Pulmonary artery endothelial cell (primary cell): ENCODE data around the gene NCBP2L. TPM values are rescaled to one million over a fixed set of nuclear protein-coding genes. Genes with fewer than 3 reads are reported as not detected.

Experiments used
- DNase-seq: peaks from one replicate; pipeline ENCODE4 v3.0.0-alpha.2; 2011; ENCODE audit warnings: low read depth, low spot score
- total RNA-seq: library from RNA; depleted of rRNA; stranded (reverse); fragments of >200 nt; gene quantifications from 2 replicates; pipeline ENCODE4 v1.2.3, GENCODE V29; 2014

Gene NCBP2L
- total RNA-seq, 1 donor from 2014 or later, result not detected

GRCh38 chrX:107752043-107752442 is 25.5 kb upstream of the NCBP2L start:
- DNase-seq, result no peak

- DNase-seq, result no peak
Observed at GRCh38 chrX:107752714-107753113, 24.8 kb upstream of the NCBP2L start.

GRCh38 chrX:107753187-107753586 is 24.3 kb upstream of the NCBP2L start:
- DNase-seq, result no peak

- DNase-seq, result no peak
Observed at GRCh38 chrX:107755721-107756120, 21.8 kb upstream of the NCBP2L start.

- DNase-seq, result no peak
Observed at GRCh38 chrX:107758231-107758766, 19.2 kb upstream of the NCBP2L start.

GRCh38 chrX:107760304-107761077 is 17.0 kb upstream of the NCBP2L start:
- DNase-seq, result no peak

GRCh38 chrX:107763647-107764046 is 13.9 kb upstream of the NCBP2L start:
- DNase-seq, result no peak

- DNase-seq, result no peak
Observed at GRCh38 chrX:107764845-107765608, 12.5 kb upstream of the NCBP2L start.

GRCh38 chrX:107766470-107767150 is 10.9 kb upstream of the NCBP2L start:
- DNase-seq, result no peak

- DNase-seq, result no peak
Observed at GRCh38 chrX:107768051-107768450, 9.5 kb upstream of the NCBP2L start.

GRCh38 chrX:107769581-107770317 is 7.8 kb upstream of the NCBP2L start:
- no peak for DNase-seq

GRCh38 chrX:107773206-107773605 is 4.3 kb upstream of the NCBP2L start:
- no peak for DNase-seq

GRCh38 chrX:107773906-107774435 is 3.6 kb upstream of the NCBP2L start:
- DNase-seq, result no peak

GRCh38 chrX:107775000-107775733 is 2.4 kb upstream of the NCBP2L start:
- DNase-seq, result peak; percentile 3

- DNase-seq, result peak; percentile 11
Observed at GRCh38 chrX:107775734-107776511, 1.6 kb upstream of the NCBP2L start, which contains the start of gene TSC22D3. Gene TSC22D3, minus strand, starts transcription at chrX:107775787. Its CDS starts 368 bp downstream, at chrX:107775419.

GRCh38 chrX:107776649-107777535 is 641 bp upstream of the NCBP2L start:
- peak; percentile 80 for DNase-seq

GRCh38 chrX:107780525-107780924 is 3.0 kb downstream of the NCBP2L start:
- DNase-seq, result no peak

GRCh38 chrX:107787827-107788226 is 10.3 kb downstream of the NCBP2L start:
- DNase-seq, result no peak
